Gastrocnemius medialis (tissue), 4 donors: ENCODE data around the gene IGFN1. TPM values are rescaled to one million over a fixed set of nuclear protein-coding genes. Genes with fewer than 3 reads are reported as not detected.
"Not testable (repeated sequence)": the region's sequence is repeated elsewhere in the genome, so short reads cannot be mapped to it uniquely, and the experiment has no call there.

ENCODE experiments used
- ATAC-seq, 2 donors: fragments of 150-250 bp; one replicate each; pipeline ENCODE4 v1.9.1; 2016
- DNase-seq, 2 donors: peaks; one replicate each; pipeline ENCODE4 v3.0.0-alpha.2; 2019
- H3K27ac ChIP-seq, 4 donors: fragments of 200-600 bp; sonication (generic); 1 replicate in 1 of 4; 2 replicates in 3 of 4; pipeline ENCODE4 v1.5.1; 2016 to 2018; ENCODE audit warnings: mild to moderate bottlenecking in 2 of 4, moderate library complexity in 1 of 4
- H3K27me3 ChIP-seq, 3 donors: fragments of 200-600 bp; sonication (generic) in 2 of 3; 1 replicate in 1 of 3; 2 replicates in 2 of 3; pipeline versions ENCODE4 v1.5.1 to v1.6.0; 2016 to 2019; ENCODE audit warnings: mild to moderate bottlenecking in 1 of 3, moderate library complexity in 1 of 3
- H3K36me3 ChIP-seq, 2 donors: fragments of 200-600 bp; sonication (generic) in 1 of 2; one replicate each; pipeline ENCODE4 v1.5.1; 2017 to 2018
- H3K4me1 ChIP-seq, 2 donors: fragments of 200-600 bp; sonication (generic) in 1 of 2; one replicate each; pipeline ENCODE4 v1.5.1; 2016 to 2017; ENCODE audit warnings: mild to moderate bottlenecking in 2 of 2
- H3K4me3 ChIP-seq, 4 donors: fragments of 200-600 bp; sonication (generic) in 3 of 4; 1 replicate in 1 of 4; 2 replicates in 3 of 4; pipeline ENCODE4 v1.5.1; 2016 to 2019; ENCODE audit warnings: mild to moderate bottlenecking in 2 of 4
- H3K9me3 ChIP-seq, 3 donors: fragments of 200-600 bp; sonication (generic) in 2 of 3; 1 replicate in 1 of 3; 2 replicates in 2 of 3; pipeline ENCODE4 v1.5.1; 2016 to 2019
- POLR2A ChIP-seq, 2 donors: fragments of 450-650 bp; IDR thresholded peaks; one replicate each; pipeline ENCODE4 v1.6.1; 2017; ENCODE audit warnings: antibody characterized with exemption in 2 of 2, mild to moderate bottlenecking in 2 of 2, moderate library complexity in 2 of 2
- in situ Hi-C, 4 donors: fragments of 200-750 bp; cut with MboI; loops; one replicate each; pipeline versions ENCODE4 v1.15.0 to v1.8.0; 2017; ENCODE audit warnings: low sequenced_read_pairs in 4 of 4
- intact Hi-C: fragments of 100-400 bp; cut with DNase I; formaldehyde crosslinking; loops from one replicate; pipeline ENCODE4 v1.15.1; 2023; ENCODE audit warnings: low total_unique reads
- total RNA-seq, 4 donors: library from RNA; depleted of rRNA; stranded (reverse); fragments of >200 nt; gene quantifications; one replicate each; pipeline versions ENCODE4 v1.1.0 to v1.2.3, GENCODE V29; 2016
- TF ChIP-seq, protein P1 (sequence below), 5 experiments: fragments of 450-650 bp in 3 of 5; fragments of 200-600 bp in 2 of 5; sonication (generic) in 2 of 5; IDR thresholded peaks in 4 of 5; conservative IDR thresholded peaks in 1 of 5; 1 replicate in 4 of 5; 2 replicates in 1 of 5; pipeline ENCODE4 v1.5.1; 2016 to 2019; ENCODE audit warnings: antibody characterized with exemption in 5 of 5, mild to moderate bottlenecking in 3 of 5, moderate library complexity in 3 of 5

Gene IGFN1
- total RNA-seq, 4 donors from 2014 or later = 11.2 to 113 (median 27.7) TPM

DNA sequence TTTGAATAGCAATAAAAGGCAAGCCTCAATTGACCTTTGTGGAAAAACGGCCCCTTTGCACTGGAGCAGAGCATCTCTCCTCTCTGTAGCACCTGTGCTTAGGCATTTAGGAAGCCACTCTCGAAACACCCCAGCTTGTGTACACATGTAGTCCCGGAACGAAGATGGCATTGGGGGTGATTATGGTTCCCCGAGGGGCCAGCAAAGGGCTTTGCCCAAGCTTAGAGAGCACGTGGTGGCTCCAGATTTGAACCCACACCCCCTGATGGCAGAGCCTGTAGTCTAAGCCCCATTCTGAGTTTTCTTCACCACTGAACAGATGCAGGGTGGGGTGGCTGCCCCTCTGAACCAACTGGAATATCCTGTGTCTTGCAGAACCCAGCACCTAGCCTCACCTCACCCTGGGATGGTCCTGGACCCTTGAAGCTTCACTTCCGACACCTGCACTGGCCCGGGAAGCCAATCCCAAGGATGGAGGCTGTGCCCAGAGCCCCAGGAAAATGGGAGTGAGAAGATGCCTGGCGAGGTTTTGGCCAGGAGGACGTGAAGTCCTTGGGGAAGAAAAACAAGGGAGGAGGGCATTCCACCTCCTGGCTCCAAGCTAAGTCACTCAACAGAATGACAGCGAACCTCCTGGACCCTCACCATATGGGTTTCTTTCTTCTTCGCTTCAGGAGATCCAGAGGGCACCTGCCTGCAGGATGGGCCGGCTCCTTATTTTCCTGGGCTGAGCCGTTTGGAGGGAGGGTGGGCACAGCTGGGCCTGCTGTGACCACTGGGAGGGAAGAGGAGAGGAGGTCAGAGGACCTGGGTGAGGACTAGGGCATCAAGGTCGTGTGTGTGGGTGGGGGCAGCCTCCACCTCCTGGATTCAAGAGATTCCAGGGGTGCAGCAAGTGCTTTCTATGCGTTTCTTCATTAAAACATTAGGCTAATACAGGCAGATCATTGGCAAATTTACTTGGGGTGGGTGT lies 37.7 kb downstream of the IGFN1 start:
- H3K27me3 ChIP-seq = no peaks in the 10 kb centered on the region
- TF ChIP-seq, protein P1, sequence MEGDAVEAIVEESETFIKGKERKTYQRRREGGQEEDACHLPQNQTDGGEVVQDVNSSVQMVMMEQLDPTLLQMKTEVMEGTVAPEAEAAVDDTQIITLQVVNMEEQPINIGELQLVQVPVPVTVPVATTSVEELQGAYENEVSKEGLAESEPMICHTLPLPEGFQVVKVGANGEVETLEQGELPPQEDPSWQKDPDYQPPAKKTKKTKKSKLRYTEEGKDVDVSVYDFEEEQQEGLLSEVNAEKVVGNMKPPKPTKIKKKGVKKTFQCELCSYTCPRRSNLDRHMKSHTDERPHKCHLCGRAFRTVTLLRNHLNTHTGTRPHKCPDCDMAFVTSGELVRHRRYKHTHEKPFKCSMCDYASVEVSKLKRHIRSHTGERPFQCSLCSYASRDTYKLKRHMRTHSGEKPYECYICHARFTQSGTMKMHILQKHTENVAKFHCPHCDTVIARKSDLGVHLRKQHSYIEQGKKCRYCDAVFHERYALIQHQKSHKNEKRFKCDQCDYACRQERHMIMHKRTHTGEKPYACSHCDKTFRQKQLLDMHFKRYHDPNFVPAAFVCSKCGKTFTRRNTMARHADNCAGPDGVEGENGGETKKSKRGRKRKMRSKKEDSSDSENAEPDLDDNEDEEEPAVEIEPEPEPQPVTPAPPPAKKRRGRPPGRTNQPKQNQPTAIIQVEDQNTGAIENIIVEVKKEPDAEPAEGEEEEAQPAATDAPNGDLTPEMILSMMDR (IDR thresholded peaks at IDR 0.05 in 4 of 5, conservative IDR thresholded peaks at IDR 0.05 in 1 of 5) = no peak
- no peak for TF ChIP-seq POLR2A (IDR thresholded peaks at IDR 0.05)
- no peak for DNase-seq
- no peaks in the 10 kb centered on the region for H3K36me3 ChIP-seq
- no peaks in the 10 kb centered on the region for H3K4me1 ChIP-seq
- H3K4me3 ChIP-seq = no peak overlapping the region
- H3K27ac ChIP-seq = no peak overlapping the region
- intact Hi-C loops = no loop called here
- in situ Hi-C loops = loop anchor here in 2 of 4 donors (10.0 kb wide), 2 partner anchors 83 to 263 kb away; no protein-coding TSS in a partner anchor
- no peaks in the 10 kb centered on the region for H3K9me3 ChIP-seq
- ATAC-seq = no peak

DNA sequence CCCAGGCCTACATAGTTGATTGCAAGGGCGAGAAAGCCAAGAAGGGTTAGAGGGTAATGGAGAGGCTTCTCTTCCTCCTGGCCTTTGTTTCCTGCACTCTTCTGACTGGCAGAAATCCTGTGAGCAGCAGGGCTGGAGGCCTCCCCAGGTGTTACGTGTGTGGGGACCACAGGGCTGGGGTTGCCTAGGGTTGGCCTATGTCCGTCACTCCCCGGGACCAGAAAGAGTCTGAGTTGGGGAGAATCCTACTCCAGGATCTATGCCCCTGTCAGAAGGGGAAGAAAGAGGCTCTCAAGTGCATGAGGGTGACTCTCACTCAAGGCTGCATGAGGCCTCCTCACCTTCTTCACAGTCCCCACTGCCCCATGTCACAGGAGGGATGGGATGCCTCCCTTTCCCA lies 38.5 kb downstream of the IGFN1 start:
- in situ Hi-C loops (loop anchor here in 2 of 4 donors (10.0 kb wide), 2 partner anchors 84 to 264 kb away; no protein-coding TSS in a partner anchor), intact Hi-C loops (no loop called here)
- no peak for TF ChIP-seq POLR2A (IDR thresholded peaks at IDR 0.05)
- TF ChIP-seq, protein P1 (IDR thresholded peaks at IDR 0.05 in 4 of 5, conservative IDR thresholded peaks at IDR 0.05 in 1 of 5) = no peak
- Histone ChIP-seq H3K4me1 (no peaks in the 10 kb centered on the region), H3K27ac (no peak overlapping the region), H3K9me3 (no peaks in the 10 kb centered on the region), H3K36me3 (no peaks in the 10 kb centered on the region), H3K27me3 (no peaks in the 10 kb centered on the region), H3K4me3 (no peak overlapping the region)
- ATAC-seq (no peak), DNase-seq (no peak)

DNA sequence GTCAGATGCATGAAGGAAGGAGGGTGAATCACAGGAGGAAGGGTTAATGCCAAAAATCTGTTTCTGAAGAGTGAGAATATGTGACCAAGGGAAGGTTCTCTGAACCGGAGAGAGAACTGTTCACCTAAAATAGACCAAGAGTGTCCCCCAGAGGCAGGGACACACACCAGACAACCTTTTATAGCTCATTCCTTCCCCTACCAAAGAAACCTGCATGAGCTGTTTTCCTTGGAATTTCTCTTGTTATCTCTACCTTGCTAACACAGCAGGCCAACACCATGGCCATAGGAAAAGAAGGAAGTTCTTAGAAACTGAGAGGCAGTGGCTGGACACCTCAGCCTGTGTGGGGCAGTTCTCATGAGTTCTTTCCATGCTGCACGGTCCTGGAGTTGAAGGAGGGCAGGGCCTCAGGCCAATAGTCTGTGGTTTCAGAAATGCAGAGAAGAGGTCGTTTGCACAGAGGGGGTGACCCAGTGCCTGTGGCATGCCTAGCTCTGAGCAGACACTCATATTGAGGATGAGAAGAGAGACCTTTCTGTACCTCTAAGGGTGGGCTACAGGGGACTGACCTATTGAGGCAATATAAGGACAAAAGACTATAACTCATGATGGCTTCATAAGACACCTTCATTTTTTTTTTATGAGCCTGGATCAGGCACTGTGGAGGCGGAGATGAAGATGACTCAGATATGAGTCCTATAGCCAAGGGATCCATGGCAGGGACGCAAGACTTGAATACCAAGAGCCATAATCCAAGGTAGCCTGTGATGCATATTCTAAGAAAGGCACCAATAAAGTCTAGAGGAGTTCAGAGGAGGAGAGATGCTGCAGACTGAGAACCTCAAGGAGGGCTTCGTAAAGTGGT lies 39.4 kb downstream of the IGFN1 start:
- intact Hi-C loops (no loop called here), in situ Hi-C loops (loop anchor here in 2 of 4 donors (10.0 kb wide), 2 partner anchors 85 to 265 kb away; no protein-coding TSS in a partner anchor)
- DNase-seq (no peak), ATAC-seq (no peak)
- Histone ChIP-seq H3K27ac (no peak overlapping the region), H3K4me3 (no peak overlapping the region), H3K36me3 (no peaks in the 10 kb centered on the region), H3K27me3 (no peaks in the 10 kb centered on the region), H3K4me1 (no peaks in the 10 kb centered on the region), H3K9me3 (no peaks in the 10 kb centered on the region)
- no peak for TF ChIP-seq POLR2A (IDR thresholded peaks at IDR 0.05)
- TF ChIP-seq, protein P1 (IDR thresholded peaks at IDR 0.05 in 4 of 5, conservative IDR thresholded peaks at IDR 0.05 in 1 of 5) = no peak

DNA sequence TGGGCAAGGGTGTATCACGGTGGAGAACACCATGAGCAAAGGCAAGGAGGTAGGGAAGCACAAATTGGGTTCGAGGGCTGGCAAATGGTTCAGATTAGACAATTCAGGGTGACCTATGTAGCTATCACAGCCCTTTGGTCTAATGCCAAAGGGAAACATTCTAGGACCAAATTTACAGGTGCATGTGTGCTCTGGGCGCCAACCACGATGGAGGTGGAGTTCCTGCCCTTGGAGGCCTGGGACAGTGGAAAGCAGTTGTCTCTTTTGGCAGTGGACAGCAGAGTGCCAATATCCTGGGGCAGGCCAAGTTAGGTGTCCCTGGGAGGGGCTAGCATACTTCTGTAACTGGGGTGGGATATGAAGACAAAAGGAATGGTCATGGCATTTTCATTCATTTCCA lies 40.1 kb downstream of the IGFN1 start:
- H3K9me3 ChIP-seq = no peaks in the 10 kb centered on the region
- H3K36me3 ChIP-seq = no peaks in the 10 kb centered on the region
- DNase-seq = no peak
- intact Hi-C loops (no loop called here), in situ Hi-C loops (no loop called here)
- no peak for ATAC-seq
- no peak overlapping the region for H3K27ac ChIP-seq
- no peak for TF ChIP-seq POLR2A (IDR thresholded peaks at IDR 0.05)
- no peak overlapping the region for H3K4me3 ChIP-seq
- H3K27me3 ChIP-seq = no peaks in the 10 kb centered on the region
- no peaks in the 10 kb centered on the region for H3K4me1 ChIP-seq

DNA sequence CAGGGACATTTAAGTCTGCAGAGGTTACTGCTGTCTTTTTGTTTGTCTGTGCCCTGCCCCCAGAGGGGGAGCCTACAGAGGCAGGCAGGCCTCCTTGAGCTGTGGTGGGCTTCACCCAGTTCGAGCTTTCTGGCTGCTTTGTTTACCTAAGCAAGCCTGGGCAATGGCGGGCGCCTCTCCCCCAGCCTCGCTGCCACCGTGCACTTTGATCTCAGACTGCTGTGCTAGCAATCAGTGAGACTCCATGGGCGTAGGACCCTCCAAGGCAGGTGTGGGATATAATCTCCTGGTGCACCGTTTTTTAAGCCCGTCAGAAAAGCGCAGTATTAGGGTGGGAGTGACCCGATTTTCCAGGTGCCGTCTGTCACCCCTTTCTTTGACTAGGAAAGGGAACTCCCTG lies 49.0 kb downstream of the IGFN1 start:
- in situ Hi-C loops, intact Hi-C loops, H3K4me1 ChIP-seq, H3K27ac ChIP-seq, DNase-seq, H3K27me3 ChIP-seq, H3K4me3 ChIP-seq, ATAC-seq, H3K36me3 ChIP-seq, H3K9me3 ChIP-seq: not testable (repeated sequence)
